Hepatocyte (in vitro differentiated cells): ENCODE measurements around the gene URI1. TPM values are rescaled to one million over a fixed set of nuclear protein-coding genes. Genes with fewer than 3 reads are reported as not detected.

Experiments
- DNase-seq: peaks from one replicate; pipeline ENCODE4 v3.0.0-alpha.2; 2016; ENCODE audit warnings: low spot score
- H2AFZ ChIP-seq: fragments of 200-600 bp; sonication (generic); 2 replicates; pipeline ENCODE4 v1.6.0; 2016; ENCODE audit warnings: antibody characterized with exemption, mild to moderate bottlenecking
- H3K27ac ChIP-seq: fragments of 200-600 bp; sonication (generic); 2 replicates; pipeline ENCODE4 v1.5.1; 2016; ENCODE audit warnings: mild to moderate bottlenecking
- H3K27me3 ChIP-seq: fragments of 200-600 bp; sonication (generic); 2 replicates; pipeline ENCODE4 v1.6.1; 2016
- H3K36me3 ChIP-seq: fragments of 200-600 bp; sonication (generic); replicated peaks from 2 replicates; pipeline ENCODE4 v1.5.1; 2016; ENCODE audit warnings: low read depth; ENCODE audit not compliant: insufficient read depth
- H3K4me1 ChIP-seq: fragments of 200-600 bp; sonication (generic); 2 replicates; pipeline ENCODE4 v1.5.1; 2016; ENCODE audit warnings: mild to moderate bottlenecking, moderate library complexity; ENCODE audit not compliant: insufficient read depth
- H3K4me2 ChIP-seq: fragments of 200-600 bp; sonication (generic); 2 replicates; pipeline ENCODE4 v1.6.0; 2016
- H3K4me3 ChIP-seq: fragments of 200-600 bp; sonication (generic); 2 replicates; pipeline ENCODE4 v1.5.1; 2016; ENCODE audit warnings: mild to moderate bottlenecking
- H3K79me2 ChIP-seq: fragments of 200-600 bp; sonication (generic); 2 replicates; pipeline ENCODE4 v1.6.0; 2017; ENCODE audit warnings: mild to moderate bottlenecking
- H3K9me2 ChIP-seq: fragments of 200-600 bp; sonication (generic); replicated peaks from 2 replicates; pipeline ENCODE4 v1.6.0; 2017; ENCODE audit warnings: mild to moderate bottlenecking; ENCODE audit not compliant: insufficient read depth
- H3K9me3 ChIP-seq: fragments of 200-600 bp; sonication (generic); 2 replicates; pipeline ENCODE4 v1.5.1; 2016; ENCODE audit warnings: low read depth, mild to moderate bottlenecking
- H4K20me1 ChIP-seq: fragments of 200-600 bp; sonication (generic); 2 replicates; pipeline ENCODE4 v1.6.0; 2016; ENCODE audit warnings: mild to moderate bottlenecking; ENCODE audit not compliant: insufficient read depth, poor library complexity, severe bottlenecking
- EZH2 ChIP-seq: fragments of 200-600 bp; sonication (generic); IDR thresholded peaks from 2 replicates; pipeline ENCODE4 v1.6.1; 2016; ENCODE audit warnings: antibody characterized with exemption, mild to moderate bottlenecking, borderline replicate concordance
- EZH2phosphoT487 ChIP-seq: fragments of 200-600 bp; sonication (generic); IDR thresholded peaks from one replicate; pipeline ENCODE4 v1.6.1; 2018; ENCODE audit warnings: antibody characterized with exemption, mild to moderate bottlenecking, low read depth, moderate library complexity; ENCODE audit not compliant: unreplicated experiment, severe bottlenecking
- WGBS: methylation state at CpG from one replicate; pipeline ENCODE4 v1.1.6; 2016; ENCODE audit warnings: low lambda C conversion rate; ENCODE audit errors: missing lambda C conversion rate; 5-methylcytosine and 5-hydroxymethylcytosine counted together
- polyA plus RNA-seq: library from polyadenylated mRNA; unstranded; fragments of >200 nt; fragmentation: Nextera tagmentation; extraction: Ambion mirVana; gene quantifications from 2 replicates; pipeline ENCODE4 v1.2.1, GENCODE V29; 2016
- total RNA-seq: library from RNA; depleted of rRNA; stranded (reverse); fragments of >200 nt; gene quantifications from 2 replicates; pipeline ENCODE4 v1.2.3, GENCODE V29; 2014
- TF ChIP-seq, protein P1 (sequence below): fragments of 200-600 bp; sonication (generic); IDR thresholded peaks from 2 replicates; pipeline ENCODE4 v1.5.1; 2016; ENCODE audit warnings: antibody characterized with exemption, mild to moderate bottlenecking; ENCODE audit not compliant: poor library complexity

Gene URI1, protein sequence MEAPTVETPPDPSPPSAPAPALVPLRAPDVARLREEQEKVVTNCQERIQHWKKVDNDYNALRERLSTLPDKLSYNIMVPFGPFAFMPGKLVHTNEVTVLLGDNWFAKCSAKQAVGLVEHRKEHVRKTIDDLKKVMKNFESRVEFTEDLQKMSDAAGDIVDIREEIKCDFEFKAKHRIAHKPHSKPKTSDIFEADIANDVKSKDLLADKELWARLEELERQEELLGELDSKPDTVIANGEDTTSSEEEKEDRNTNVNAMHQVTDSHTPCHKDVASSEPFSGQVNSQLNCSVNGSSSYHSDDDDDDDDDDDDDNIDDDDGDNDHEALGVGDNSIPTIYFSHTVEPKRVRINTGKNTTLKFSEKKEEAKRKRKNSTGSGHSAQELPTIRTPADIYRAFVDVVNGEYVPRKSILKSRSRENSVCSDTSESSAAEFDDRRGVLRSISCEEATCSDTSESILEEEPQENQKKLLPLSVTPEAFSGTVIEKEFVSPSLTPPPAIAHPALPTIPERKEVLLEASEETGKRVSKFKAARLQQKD
- total RNA-seq (63.6 and 66.7 TPM in 2 replicates), polyA plus RNA-seq (49.6 and 50.0 TPM in 2 replicates)

DNA sequence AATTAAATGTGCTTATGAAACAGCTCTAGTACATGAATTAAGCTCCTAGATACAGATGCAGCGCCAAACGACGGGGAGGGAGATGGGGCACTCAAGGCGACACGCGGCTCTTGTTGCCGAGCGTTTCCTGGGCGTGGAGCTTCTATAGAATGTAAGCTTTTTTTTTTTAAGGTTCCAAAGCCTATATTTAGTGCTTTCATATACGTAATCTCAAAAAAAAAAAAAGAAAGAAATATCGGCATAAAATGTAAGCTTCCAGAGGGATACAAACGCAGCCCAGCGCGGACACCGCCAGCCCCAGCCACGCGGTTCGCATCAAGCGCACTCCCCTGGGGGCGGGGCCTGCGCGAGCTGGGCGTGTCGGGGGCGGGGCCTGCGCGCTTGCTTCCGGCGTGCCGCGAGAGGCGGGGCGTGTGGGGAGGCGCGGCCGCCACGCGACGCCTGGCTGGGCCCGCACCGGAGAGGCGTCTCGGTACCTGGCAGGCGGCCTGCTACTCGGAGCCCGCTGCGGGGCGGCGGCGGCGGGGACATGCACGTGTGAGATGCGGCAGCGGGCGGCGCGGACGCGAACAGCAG lies at the start of gene URI1:
URI1 (plus strand) TSS at position 412 of the 576 bp plus-strand sequence. CDS start 309 bp downstream, outside the sequence.
- H3K4me3 ChIP-seq, result peak within 1 kb of the TSS; percentile 95
- under 1% methylated on average over 51 of the region's 59 CpGs for WGBS
- H3K9me3 ChIP-seq, result no peaks in the 10 kb centered on the region
- H3K27me3 ChIP-seq, result no peaks in the 10 kb centered on the region
- H2AFZ ChIP-seq, result peak within 1 kb of the TSS; percentile 80
- peak within 1 kb of the TSS; percentile 79 for H3K4me2 ChIP-seq
- no peaks in the 10 kb centered on the region for H3K36me3 ChIP-seq
- peak; percentile 95 for DNase-seq
- peaks cover 23% of the 10 kb centered on the region for H3K4me1 ChIP-seq
- peak within 1 kb of the TSS; percentile 80 for H3K27ac ChIP-seq
- no peaks in the 10 kb centered on the region for H3K9me2 ChIP-seq
- TF ChIP-seq, protein P1, sequence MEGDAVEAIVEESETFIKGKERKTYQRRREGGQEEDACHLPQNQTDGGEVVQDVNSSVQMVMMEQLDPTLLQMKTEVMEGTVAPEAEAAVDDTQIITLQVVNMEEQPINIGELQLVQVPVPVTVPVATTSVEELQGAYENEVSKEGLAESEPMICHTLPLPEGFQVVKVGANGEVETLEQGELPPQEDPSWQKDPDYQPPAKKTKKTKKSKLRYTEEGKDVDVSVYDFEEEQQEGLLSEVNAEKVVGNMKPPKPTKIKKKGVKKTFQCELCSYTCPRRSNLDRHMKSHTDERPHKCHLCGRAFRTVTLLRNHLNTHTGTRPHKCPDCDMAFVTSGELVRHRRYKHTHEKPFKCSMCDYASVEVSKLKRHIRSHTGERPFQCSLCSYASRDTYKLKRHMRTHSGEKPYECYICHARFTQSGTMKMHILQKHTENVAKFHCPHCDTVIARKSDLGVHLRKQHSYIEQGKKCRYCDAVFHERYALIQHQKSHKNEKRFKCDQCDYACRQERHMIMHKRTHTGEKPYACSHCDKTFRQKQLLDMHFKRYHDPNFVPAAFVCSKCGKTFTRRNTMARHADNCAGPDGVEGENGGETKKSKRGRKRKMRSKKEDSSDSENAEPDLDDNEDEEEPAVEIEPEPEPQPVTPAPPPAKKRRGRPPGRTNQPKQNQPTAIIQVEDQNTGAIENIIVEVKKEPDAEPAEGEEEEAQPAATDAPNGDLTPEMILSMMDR, result no peak
- H3K79me2 ChIP-seq, result peaks cover 49% of the 10 kb centered on the region
- H4K20me1 ChIP-seq, result peaks cover 22% of the 10 kb centered on the region

DNA sequence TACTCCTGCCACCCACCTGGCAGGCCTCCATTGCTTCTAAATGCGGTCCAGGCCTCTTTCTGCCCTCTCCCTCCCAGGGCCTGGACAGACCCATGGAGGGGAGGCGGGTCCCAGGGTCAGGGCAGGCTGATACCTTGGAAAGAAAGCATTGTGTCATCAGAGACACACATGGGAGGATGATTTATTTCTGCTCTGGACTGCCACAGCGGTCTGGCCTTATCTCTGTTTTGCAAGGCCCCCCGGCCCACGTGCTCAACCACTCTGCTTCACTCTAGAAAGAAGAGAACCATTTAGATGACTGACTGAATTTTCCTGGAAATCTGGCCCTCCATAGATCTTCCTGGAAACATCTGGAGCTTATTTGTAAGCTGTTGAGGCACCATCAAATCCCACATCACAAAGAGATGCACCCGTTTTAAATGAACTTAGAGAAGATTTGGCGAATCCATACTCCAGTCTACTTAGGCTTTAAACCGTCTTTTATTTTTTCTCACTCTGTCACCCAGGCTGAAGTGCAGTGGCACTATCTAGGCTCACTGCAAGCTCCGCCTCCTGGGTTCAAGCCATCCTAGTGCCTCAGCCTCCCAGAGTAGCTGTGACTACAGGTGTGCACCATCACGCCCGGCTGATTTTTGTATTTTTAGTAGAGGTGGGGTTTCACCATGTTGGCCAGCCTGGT lies 48.3 kb upstream of the URI1 start:
- peak; percentile 32 for DNase-seq
- Histone ChIP-seq H3K27ac (no peak overlapping the region), H3K27me3 (no peaks in the 10 kb centered on the region), H3K4me1 (no peaks in the 10 kb centered on the region), H3K4me3 (no peak overlapping the region), H3K79me2 (no peaks in the 10 kb centered on the region), H3K4me2 (no peak overlapping the region), H3K9me3 (no peaks in the 10 kb centered on the region), H3K9me2 (no peaks in the 10 kb centered on the region), H4K20me1 (no peaks in the 10 kb centered on the region), H2AFZ (no peak overlapping the region), H3K36me3 (no peaks in the 10 kb centered on the region)
- TF ChIP-seq EZH2 (no peak), EZH2phosphoT487 (no peak)
- TF ChIP-seq, protein P1, result no peak
- 58% methylated on average over 11 of the region's 11 CpGs for WGBS

DNA sequence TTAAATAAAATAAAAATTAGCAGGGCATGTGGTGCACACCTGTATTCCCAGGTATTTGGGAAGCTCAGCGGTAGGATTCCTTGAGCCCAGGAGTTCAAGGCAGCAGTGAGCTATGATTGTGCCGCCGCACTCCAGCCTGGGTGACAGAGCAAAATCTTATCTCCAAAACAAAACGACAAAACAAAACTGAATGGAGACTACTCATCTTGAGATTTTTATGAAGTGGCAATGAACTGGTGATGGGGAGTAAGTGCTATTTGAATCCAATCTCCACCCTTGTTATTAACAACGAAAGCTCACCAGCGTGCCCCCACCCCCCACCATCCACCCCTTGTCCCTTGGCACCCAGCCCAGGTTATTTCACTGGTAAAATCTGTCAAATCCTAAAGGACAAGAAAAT lies 45.2 kb upstream of the URI1 start:
- WGBS, result 65% methylated on average over 6 of the region's 6 CpGs
- Histone ChIP-seq H3K79me2 (no peaks in the 10 kb centered on the region), H3K4me2 (no peak overlapping the region), H4K20me1 (no peaks in the 10 kb centered on the region), H3K36me3 (no peaks in the 10 kb centered on the region), H3K27ac (no peak overlapping the region), H3K4me3 (no peak overlapping the region), H3K27me3 (no peaks in the 10 kb centered on the region), H3K4me1 (no peaks in the 10 kb centered on the region), H2AFZ (no peak overlapping the region), H3K9me3 (no peaks in the 10 kb centered on the region), H3K9me2 (no peaks in the 10 kb centered on the region)
- TF ChIP-seq EZH2 (no peak), EZH2phosphoT487 (no peak)
- TF ChIP-seq, protein P1, result no peak
- no peak for DNase-seq
